ENCODE results near the gene RNF133. TPM values are rescaled to one million over a fixed set of nuclear protein-coding genes. Genes with fewer than 3 reads are reported as not detected.

Gene RNF133
- total and polyA plus RNA-seq, 9 of the 15 experiments (the other 6 are each of a cell fraction or from before 2014, with no cell fraction given), result not detected

- ChIA-PET CTCF (ENCODE audit: low intra/inter-chr PET ratio) (no interaction called here), POLR2A (no interaction called here)
- in situ Hi-C loops (cut with MboI), result no loop called here
- BruUV-seq (replicated peaks), result no TSS peak
- no peak for DNase-seq (ENCODE audit: extremely low read depth in 1 of 4, low spot score in 3 of 4)
- Histone ChIP-seq H4K20me1 (replicated peaks; ENCODE audit: control insufficient read depth, insufficient read depth, low read length) (no peaks in the 10 kb centered on the region), H3K9ac (ENCODE audit: insufficient read depth in 1 of 2, low read depth in 2 of 2, low read length in 2 of 2) (no peak overlapping the region), H3K27ac (ENCODE audit: extremely low read depth, low read depth, low read length) (no peak overlapping the region), H3K79me2 (ENCODE audit: control insufficient read depth, insufficient read depth, low read length) (no peaks in the 10 kb centered on the region), H3K36me3 (ENCODE audit: control insufficient read depth, insufficient read depth, low read length) (no peaks in the 10 kb centered on the region), H3K27me3 (ENCODE audit: control insufficient read depth in 2 of 2, insufficient read depth in 2 of 2, low read length in 2 of 2) (no peaks in the 10 kb centered on the region), H3K4me1 (replicated peaks in 1 of 2; ENCODE audit: control insufficient read depth in 2 of 2, insufficient read depth in 2 of 2, low read length in 2 of 2) (no peaks in the 10 kb centered on the region), H3K4me3 (no peak overlapping the region), H3K4me2 (ENCODE audit: insufficient read depth, low read length) (no peak overlapping the region), H3K9me3 (replicated peaks; ENCODE audit: control insufficient read depth, insufficient read depth, low read depth, low read length) (peaks cover 2% of the 10 kb centered on the region), H2AFZ (ENCODE audit: low read depth, low read length) (no peak overlapping the region), H3K9me1 (ENCODE audit: control insufficient read depth, insufficient read depth, low read length) (no peaks in the 10 kb centered on the region)
- WGBS (ENCODE audit: insufficient coverage, low coverage, missing lambda C conversion rate), result 4% methylated on average over 2 of the region's 2 CpGs
- no peak for ATAC-seq
- intact Hi-C loops (cut with micrococcal nuclease), result no loop called here
- no peak for FAIRE-seq
- TF ChIP-seq NFATC3 (IDR thresholded peaks at IDR 0.05) (no peak), PCBP1 (IDR thresholded peaks at IDR 0.05; ENCODE audit: low read depth, low read length, poor library complexity, severe bottlenecking) (no peak), MTA3 (IDR thresholded peaks at IDR 0.05; ENCODE audit: borderline replicate concordance) (no peak), CUX1 (CRISPR knock-in tag; IDR thresholded peaks at IDR 0.05) (no peak), SP2 (IDR thresholded peaks at IDR 0.05; ENCODE audit: extremely low read depth, low read depth, low read length, poor library complexity, severe bottlenecking) (no peak), ZNF121 (CRISPR knock-in tag; conservative IDR thresholded peaks at IDR 0.05) (no peak)
- TF ChIP-seq, protein P1, sequence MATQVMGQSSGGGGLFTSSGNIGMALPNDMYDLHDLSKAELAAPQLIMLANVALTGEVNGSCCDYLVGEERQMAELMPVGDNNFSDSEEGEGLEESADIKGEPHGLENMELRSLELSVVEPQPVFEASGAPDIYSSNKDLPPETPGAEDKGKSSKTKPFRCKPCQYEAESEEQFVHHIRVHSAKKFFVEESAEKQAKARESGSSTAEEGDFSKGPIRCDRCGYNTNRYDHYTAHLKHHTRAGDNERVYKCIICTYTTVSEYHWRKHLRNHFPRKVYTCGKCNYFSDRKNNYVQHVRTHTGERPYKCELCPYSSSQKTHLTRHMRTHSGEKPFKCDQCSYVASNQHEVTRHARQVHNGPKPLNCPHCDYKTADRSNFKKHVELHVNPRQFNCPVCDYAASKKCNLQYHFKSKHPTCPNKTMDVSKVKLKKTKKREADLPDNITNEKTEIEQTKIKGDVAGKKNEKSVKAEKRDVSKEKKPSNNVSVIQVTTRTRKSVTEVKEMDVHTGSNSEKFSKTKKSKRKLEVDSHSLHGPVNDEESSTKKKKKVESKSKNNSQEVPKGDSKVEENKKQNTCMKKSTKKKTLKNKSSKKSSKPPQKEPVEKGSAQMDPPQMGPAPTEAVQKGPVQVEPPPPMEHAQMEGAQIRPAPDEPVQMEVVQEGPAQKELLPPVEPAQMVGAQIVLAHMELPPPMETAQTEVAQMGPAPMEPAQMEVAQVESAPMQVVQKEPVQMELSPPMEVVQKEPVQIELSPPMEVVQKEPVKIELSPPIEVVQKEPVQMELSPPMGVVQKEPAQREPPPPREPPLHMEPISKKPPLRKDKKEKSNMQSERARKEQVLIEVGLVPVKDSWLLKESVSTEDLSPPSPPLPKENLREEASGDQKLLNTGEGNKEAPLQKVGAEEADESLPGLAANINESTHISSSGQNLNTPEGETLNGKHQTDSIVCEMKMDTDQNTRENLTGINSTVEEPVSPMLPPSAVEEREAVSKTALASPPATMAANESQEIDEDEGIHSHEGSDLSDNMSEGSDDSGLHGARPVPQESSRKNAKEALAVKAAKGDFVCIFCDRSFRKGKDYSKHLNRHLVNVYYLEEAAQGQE (IDR thresholded peaks at IDR 0.05; ENCODE audit: borderline replicate concordance), result no peak
- TF ChIP-seq, protein P1 (CRISPR knock-in tag; IDR thresholded peaks at IDR 0.05; ENCODE audit: low read depth), result no peak
- TF ChIP-seq, protein P2, sequence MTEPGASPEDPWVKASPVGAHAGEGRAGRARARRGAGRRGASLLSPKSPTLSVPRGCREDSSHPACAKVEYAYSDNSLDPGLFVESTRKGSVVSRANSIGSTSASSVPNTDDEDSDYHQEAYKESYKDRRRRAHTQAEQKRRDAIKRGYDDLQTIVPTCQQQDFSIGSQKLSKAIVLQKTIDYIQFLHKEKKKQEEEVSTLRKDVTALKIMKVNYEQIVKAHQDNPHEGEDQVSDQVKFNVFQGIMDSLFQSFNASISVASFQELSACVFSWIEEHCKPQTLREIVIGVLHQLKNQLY (CRISPR knock-in tag; conservative IDR thresholded peaks at IDR 0.05), result no peak
Observed at GRCh38 chr7:122706836-122707235, 7.9 kb upstream of the RNF133 start.

Measured in K562 (cell line).